ENCODE data around the gene BICRAL.

- TF ChIP-seq CTCF (IDR thresholded peaks at IDR 0.05) (no peak), POLR2A (IDR thresholded peaks at IDR 0.05) (no peak), POLR2AphosphoS5 (IDR thresholded peaks at IDR 0.05; ENCODE audit: insufficient read depth in 1 of 2, low read depth in 1 of 2) (no peak)
These were observed 88.5 kb downstream of the BICRAL start for GRCh38 chr6:42870145-42870936.

All from vagina (tissue), 2 donors.